ENCODE results near the gene ARHGEF10L.

Gene ARHGEF10L

GRCh38 chr1:17551755-17552234 is 12.3 kb downstream of the ARHGEF10L start:
- DNase-seq, result peak; percentile 36 to 60

DNA sequence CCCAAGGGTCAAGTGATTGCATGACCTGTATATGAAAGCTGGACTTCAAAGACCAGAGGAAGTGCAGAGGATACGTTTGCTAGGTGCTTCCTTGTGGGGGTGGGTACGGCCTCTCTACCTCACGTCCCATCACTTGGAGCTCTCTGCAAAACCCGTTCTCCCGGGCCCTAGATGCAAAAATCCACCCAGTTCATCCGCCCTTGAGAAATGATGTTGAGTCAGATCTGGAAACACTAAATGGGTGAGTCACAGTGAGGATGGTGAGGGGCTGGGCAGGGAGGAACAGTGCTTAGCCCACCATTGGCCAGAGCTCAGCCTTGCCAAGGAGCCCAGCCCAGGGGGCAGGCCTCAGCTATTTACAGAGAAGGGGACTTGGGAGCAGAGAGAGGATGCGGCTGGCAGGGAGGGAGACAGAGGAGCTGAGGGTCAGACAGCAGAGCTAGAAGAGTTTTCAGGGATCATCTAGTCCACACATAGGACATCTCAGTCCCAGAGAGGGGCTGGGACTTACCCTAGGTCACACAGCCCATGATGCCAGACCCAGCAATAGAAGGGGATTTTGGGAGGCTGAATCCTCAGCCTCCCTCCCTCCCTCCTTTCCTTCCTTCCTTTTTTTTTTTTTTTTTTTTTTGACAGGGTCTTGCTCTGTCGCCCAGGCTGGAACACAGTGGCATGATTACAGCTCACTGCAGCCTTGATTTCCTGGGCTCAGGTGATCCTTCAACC is 14.6 kb downstream of the ARHGEF10L start:
- DNase-seq, result no peak

DNA sequence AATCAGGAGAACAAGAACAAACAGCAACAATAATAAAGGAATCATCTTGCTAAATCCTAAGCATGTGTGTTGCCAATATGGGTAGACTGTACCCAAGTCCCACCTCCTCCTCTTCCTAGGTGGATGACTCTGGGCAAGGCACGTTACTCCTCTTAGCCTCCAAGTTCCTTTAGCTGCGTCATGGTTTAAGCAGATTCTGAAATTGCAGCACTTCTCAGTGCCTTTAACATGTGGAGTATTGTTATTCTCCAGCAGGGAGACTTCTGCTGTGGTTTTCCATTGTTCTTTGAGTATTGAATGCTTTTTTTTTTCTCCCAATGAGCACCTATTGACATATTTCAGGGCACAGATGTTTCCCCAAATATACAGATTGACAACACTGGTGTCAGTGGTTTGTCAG is 15.5 kb downstream of the ARHGEF10L start:
- no peak for DNase-seq

- no peak for DNase-seq
Observed at GRCh38 chr1:17557986-17558385, 18.5 kb downstream of the ARHGEF10L start.

DNA sequence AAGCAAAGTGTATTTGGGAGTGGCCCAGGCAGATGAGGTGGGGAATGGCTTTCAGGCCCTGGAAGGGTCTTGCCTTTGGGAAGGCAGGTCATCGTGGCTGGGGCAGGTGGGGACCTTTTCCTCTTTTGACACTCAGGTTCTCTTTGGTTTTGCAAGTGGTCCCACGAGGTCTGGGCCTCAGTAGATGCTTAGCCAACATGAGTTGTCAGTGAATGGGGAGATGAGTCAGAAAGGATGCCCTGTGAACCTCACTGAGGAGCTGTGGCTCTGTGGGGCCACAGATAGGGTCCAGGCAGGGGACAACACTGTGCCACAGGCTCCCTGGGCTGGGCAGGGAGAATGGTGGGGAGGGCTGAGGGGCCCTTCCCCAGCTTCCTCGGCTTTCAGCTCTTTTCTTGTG is 19.0 kb downstream of the ARHGEF10L start:
- DNase-seq, result no peak

DNA sequence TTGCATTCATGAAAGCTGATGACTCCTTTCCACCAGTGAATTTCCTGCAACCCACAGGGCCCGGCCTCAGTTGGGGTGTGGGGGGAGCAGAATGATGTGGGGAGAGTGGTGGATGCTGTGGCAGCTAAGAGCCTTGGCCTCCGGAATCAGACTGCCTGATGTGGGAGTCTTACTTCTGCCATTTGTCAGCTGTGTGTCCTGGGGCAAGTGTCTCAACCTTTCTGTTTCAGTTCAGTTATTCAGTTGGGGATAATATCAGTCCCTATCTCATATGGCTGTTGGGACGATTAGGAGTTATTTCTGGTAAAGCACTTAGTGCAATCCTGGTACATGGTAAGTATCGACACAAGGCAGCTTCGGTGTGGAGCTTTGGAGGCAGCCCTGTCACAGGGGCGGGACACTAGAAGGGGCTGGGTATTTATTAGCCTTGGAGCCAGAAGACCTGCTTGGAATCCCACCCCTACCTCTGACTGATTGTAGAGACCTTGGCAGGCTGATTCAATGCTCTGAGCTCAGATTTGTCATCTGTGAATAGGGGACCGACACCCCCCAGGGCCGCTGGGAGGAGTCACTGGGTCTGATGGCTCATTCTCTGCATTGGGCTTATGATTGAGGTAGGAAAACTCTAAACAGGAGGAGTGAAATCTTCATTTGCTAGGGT is 19.6 kb downstream of the ARHGEF10L start:
- DNase-seq, result no peak

- DNase-seq, result no peak
Observed at GRCh38 chr1:17559615-17560419, 20.3 kb downstream of the ARHGEF10L start.

GRCh38 chr1:17561247-17561548 is 21.7 kb downstream of the ARHGEF10L start:
- DNase-seq, result no peak

DNA sequence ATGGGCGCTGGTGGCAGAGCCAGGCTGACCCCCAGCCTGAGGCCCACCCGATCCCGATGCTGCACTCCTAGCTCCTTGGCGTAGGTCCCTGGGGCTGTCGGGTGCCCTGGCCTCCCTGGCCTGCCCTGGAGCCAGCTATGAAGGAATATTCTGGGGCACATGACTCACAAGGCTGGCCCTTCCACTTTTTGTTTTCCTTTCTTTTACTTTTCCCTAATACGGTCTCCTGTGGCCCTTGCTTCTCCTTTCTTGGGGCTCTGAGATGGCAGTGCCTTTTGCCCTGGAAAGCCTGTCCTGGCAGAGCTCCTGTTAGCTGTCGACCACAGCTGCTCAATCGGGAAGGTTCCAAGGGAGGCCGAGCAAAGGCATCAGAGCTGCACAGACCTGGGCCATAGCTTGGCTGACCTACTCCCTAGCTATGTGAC is 22.1 kb downstream of the ARHGEF10L start:
- no peak for DNase-seq

DNA sequence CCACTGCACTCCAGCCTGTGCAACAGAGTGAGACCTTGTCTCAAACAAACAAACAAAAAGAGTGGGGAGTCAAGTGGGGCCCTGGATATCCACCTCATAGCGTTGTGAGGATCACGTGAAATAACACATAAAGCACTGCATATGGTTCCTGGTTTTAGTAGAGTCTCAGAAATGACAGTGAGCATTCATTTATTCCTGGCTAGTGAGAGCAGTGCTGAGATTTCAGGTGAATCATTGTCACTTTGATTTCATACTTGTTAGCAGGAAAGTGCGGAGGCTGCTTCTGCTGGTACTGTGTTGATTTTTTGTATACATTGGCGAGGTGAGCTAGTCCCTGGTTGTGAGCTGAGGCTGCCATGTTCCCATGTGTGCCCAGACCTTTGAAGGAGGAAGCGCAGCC is 22.9 kb downstream of the ARHGEF10L start:
- DNase-seq, result no peak

DNA sequence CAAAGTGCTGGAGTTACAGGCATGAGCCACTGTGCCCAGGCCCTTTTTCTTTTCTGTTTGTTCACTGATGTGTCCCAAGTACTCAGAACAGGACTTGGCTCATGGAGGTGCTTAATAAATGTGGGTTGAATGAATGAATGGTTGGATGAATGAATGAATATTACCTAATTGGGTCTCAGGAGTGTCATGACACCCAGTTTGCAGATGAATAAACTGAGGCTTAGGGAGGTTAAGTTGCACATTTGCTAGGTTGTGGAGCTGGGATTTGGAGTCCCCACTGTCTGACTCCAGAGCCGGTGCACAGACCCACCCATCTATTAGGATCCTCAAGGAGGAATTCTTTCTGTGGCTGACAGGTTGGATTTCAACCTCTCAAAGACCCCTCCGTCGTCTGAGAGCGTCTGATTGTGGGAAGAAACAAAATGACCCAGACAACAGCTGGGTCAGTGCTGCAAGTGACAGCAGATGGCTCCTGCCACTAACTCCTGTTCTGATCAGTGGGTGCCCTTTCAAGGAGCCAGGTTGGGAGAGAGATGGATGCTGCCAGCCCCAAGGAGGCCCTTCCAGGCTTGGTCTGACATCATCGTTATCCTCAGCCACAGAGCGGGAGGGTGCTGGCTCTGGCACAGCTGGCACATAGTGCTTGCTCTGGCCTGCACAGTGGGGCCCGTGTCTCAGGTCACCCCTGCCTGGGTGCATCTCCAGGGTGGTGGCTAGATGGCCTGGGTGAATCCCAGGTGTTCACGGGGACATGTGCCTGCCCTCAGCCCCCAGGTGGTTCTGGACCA is 24.2 kb downstream of the ARHGEF10L start:
- no peak for DNase-seq

GRCh38 chr1:17564458-17565393 is 25.2 kb downstream of the ARHGEF10L start:
- DNase-seq, result peak; percentile 43 to 54

GRCh38 chr1:17565461-17566252 is 26.2 kb downstream of the ARHGEF10L start:
- no peak for DNase-seq

DNA sequence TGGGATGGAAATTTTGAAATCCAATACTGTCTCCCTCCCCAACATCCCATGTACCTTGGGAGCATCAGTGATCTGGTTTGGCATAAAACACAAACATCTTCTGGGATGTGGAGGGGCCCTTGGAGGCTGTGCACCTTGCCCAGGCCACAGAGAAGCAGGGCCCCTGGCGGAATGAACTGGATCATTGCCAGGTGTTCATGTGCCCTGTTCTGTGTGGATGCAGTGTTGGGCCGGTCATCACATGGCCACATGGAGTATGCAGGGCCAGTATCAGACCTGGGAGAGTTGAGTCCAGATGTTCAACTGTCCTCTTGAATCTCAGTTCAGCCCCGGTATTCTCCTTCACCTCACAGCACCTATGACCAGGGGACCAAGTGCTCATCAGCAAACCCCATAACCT is 26.9 kb downstream of the ARHGEF10L start:
- DNase-seq, result no peak

- DNase-seq, result no peak
Observed at GRCh38 chr1:17566892-17567291, 27.4 kb downstream of the ARHGEF10L start.

DNA sequence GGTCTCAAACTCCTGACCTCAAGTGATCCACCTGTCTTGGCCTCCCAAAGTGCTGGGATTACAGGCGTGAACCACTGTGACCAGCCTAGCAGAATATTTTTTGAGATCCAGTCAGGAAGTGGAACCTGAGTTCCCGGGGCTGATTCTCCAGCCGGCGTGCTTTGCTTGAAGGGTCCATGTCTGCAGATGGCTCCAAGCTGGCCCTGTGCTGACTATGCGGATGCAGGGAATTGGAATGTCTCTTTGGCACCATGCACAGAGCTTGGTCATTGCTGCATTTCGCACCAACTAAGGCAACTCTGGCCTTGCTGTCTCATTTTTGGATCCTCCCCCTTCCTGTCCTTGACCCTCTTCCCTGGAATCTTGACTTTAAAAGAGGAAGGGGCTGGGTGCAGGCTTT is 28.1 kb downstream of the ARHGEF10L start:
- no peak for DNase-seq

GRCh38 chr1:17568014-17568900 is 28.8 kb downstream of the ARHGEF10L start:
- no peak for DNase-seq

GRCh38 chr1:17569200-17570139 is 30.0 kb downstream of the ARHGEF10L start:
- no peak for DNase-seq

DNA sequence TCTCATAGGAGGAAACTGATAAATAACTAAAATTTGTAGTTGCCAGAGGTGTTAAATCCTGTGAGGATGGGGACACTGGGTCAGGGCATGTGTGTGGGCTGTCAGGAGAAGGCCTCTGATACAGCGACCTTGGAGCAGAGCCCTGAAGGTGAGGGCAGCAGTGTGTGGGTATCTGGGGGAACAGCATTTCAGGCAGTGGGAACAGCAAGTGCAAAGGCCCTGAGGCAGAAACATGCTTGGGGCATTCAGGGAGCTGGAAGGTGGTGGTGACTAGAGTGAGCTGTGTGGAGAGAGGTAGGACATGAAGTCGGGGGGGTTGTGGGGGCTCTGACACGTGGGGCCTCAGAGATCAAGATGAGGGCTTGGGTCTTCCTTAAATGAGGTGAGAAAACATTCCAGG is 30.7 kb downstream of the ARHGEF10L start:
- no peak for DNase-seq

All from SHP77 (cell line).